BLaER1 (cell line): ENCODE results near the gene MARK1.
"Not testable (repeated sequence)": the region's sequence is repeated elsewhere in the genome, so short reads cannot be mapped to it uniquely, and the experiment has no call there.

ENCODE experiments used
- H3K27ac ChIP-seq: shearing (Covaris generic); formaldehyde crosslinking; 2 replicates; pipeline ENCODE4 v1.8.1; 2022
- H3K27me3 ChIP-seq: shearing (Covaris generic); formaldehyde crosslinking; 2 replicates; pipeline ENCODE4 v1.8.1; 2022
- H3K36me3 ChIP-seq: shearing (Covaris generic); formaldehyde crosslinking; 2 replicates; pipeline ENCODE4 v1.8.1; 2022
- H3K4me1 ChIP-seq: shearing (Covaris generic); formaldehyde crosslinking; 2 replicates; pipeline ENCODE4 v1.8.1; 2022
- H3K4me2 ChIP-seq: shearing (Covaris generic); formaldehyde crosslinking; 2 replicates; pipeline ENCODE4 v1.8.1; 2022
- H3K4me3 ChIP-seq: shearing (Covaris generic); formaldehyde crosslinking; 2 replicates; pipeline ENCODE4 v1.8.1; 2022
- H3K9ac ChIP-seq: shearing (Covaris generic); formaldehyde crosslinking; 2 replicates; pipeline ENCODE4 v1.8.1; 2022
- H3K9me3 ChIP-seq: shearing (Covaris generic); formaldehyde crosslinking; 2 replicates; pipeline ENCODE4 v1.8.1; 2022
- H4K20me1 ChIP-seq: shearing (Covaris generic); formaldehyde crosslinking; 2 replicates; pipeline ENCODE4 v1.8.1; 2022
- Cebpa-rat ChIP-seq: shearing (Covaris generic); IDR thresholded peaks from 2 replicates; pipeline ENCODE4 v1.8.1; 2022

MARK1 gene

GRCh38 chr1:220682901-220683576 is 155.1 kb downstream of the MARK1 start:
- TF ChIP-seq Cebpa-rat: no peak
- H3K9ac ChIP-seq: no peak overlapping the region
- no peaks in the 10 kb centered on the region for H3K27me3 ChIP-seq

GRCh38 chr1:220683716-220684115 is 155.8 kb downstream of the MARK1 start:
- not testable (repeated sequence) for H3K27me3 ChIP-seq, H3K27ac ChIP-seq, H3K4me3 ChIP-seq, H3K9me3 ChIP-seq, H3K36me3 ChIP-seq, H4K20me1 ChIP-seq, H3K4me2 ChIP-seq, H3K4me1 ChIP-seq, H3K9ac ChIP-seq

More at GRCh38 chr1:220682901-220683576, 155.1 kb downstream of the MARK1 start:
- Histone ChIP-seq H4K20me1 (no peaks in the 10 kb centered on the region), H3K4me1 (peaks cover 8% of the 10 kb centered on the region), H3K4me3 (no peak overlapping the region), H3K36me3 (no peaks in the 10 kb centered on the region), H3K9me3 (no peaks in the 10 kb centered on the region), H3K27ac (no peak overlapping the region), H3K4me2 (no peak overlapping the region)

GRCh38 chr1:220684890-220685289 is 157.0 kb downstream of the MARK1 start:
- peaks cover under 1% of the 10 kb centered on the region; the same call in 1 of the 2 replicates for H3K9me3 ChIP-seq
- no peak overlapping the region for H3K9ac ChIP-seq
- H3K36me3 ChIP-seq: no peaks in the 10 kb centered on the region
- peak overlapping the region; percentile 9 for H3K4me2 ChIP-seq
- H4K20me1 ChIP-seq: no peaks in the 10 kb centered on the region
- peaks cover 8% of the 10 kb centered on the region for H3K4me1 ChIP-seq
- peaks cover 7% of the 10 kb centered on the region for H3K27me3 ChIP-seq
- no peak overlapping the region for H3K27ac ChIP-seq
- TF ChIP-seq Cebpa-rat: no peak
- H3K4me3 ChIP-seq: no peak overlapping the region

- no peaks in the 10 kb centered on the region for H3K36me3 ChIP-seq
- H3K4me1 ChIP-seq: peaks cover 8% of the 10 kb centered on the region
- no peak overlapping the region for H3K9ac ChIP-seq
- H4K20me1 ChIP-seq: no peaks in the 10 kb centered on the region
- no peak overlapping the region for H3K4me3 ChIP-seq
- no peak overlapping the region for H3K27ac ChIP-seq
- H3K9me3 ChIP-seq: peaks cover 10% of the 10 kb centered on the region
- no peak for TF ChIP-seq Cebpa-rat
- peaks cover 16% of the 10 kb centered on the region for H3K27me3 ChIP-seq
- no peak overlapping the region for H3K4me2 ChIP-seq
Observed at GRCh38 chr1:220685879-220686278, 157.9 kb downstream of the MARK1 start.

GRCh38 chr1:220687809-220688208 is 159.9 kb downstream of the MARK1 start:
- Histone ChIP-seq H3K36me3 (no peaks in the 10 kb centered on the region), H3K27me3 (peaks cover 26% of the 10 kb centered on the region), H3K9ac (no peak overlapping the region), H3K4me3 (no peak overlapping the region), H3K4me2 (no peak overlapping the region), H4K20me1 (no peaks in the 10 kb centered on the region), H3K9me3 (peaks cover 12% of the 10 kb centered on the region), H3K4me1 (peaks cover 8% of the 10 kb centered on the region), H3K27ac (no peak overlapping the region)
- TF ChIP-seq Cebpa-rat: no peak

- Histone ChIP-seq H3K36me3 (no peaks in the 10 kb centered on the region), H3K9me3 (peaks cover 12% of the 10 kb centered on the region), H3K27ac (no peak overlapping the region), H4K20me1 (no peaks in the 10 kb centered on the region), H3K27me3 (peaks cover 26% of the 10 kb centered on the region), H3K4me1 (peaks cover 8% of the 10 kb centered on the region), H3K4me2 (peak overlapping the region; percentile 60), H3K4me3 (peak overlapping the region; percentile 65), H3K9ac (no peak overlapping the region)
- TF ChIP-seq Cebpa-rat: no peak
Observed at GRCh38 chr1:220689666-220690065, 161.7 kb downstream of the MARK1 start.

GRCh38 chr1:220690140-220691052 is 162.5 kb downstream of the MARK1 start, which contains the start of gene C1orf115:
Gene C1orf115, plus strand, starts transcription at chr1:220690363. Its CDS starts 40 bp downstream, at chr1:220690403.
- no peak for TF ChIP-seq Cebpa-rat
- Histone ChIP-seq H4K20me1 (no peaks in the 10 kb centered on the region), H3K27ac (no peak within 1 kb of the TSS), H3K27me3 (peaks cover 26% of the 10 kb centered on the region), H3K4me1 (peaks cover under 1% of the 10 kb centered on the region; the same call in 1 of the 2 replicates), H3K9me3 (peaks cover 12% of the 10 kb centered on the region), H3K9ac (peak within 1 kb of the TSS; percentile 19; the same call in 1 of the 2 replicates), H3K36me3 (no peaks in the 10 kb centered on the region), H3K4me3 (peak within 1 kb of the TSS; percentile 65), H3K4me2 (peak within 1 kb of the TSS; percentile 60)

GRCh38 chr1:220691053-220691684 is 163.2 kb downstream of the MARK1 start:
- Histone ChIP-seq H4K20me1 (no peaks in the 10 kb centered on the region), H3K4me3 (peak overlapping the region; percentile 65; the same call in 1 of the 2 replicates), H3K27ac (no peak overlapping the region), H3K9ac (no peak overlapping the region), H3K4me2 (no peak overlapping the region), H3K27me3 (peaks cover 26% of the 10 kb centered on the region), H3K4me1 (no peaks in the 10 kb centered on the region), H3K9me3 (peaks cover 12% of the 10 kb centered on the region), H3K36me3 (no peaks in the 10 kb centered on the region)
- TF ChIP-seq Cebpa-rat: no peak

- H4K20me1 ChIP-seq: no peaks in the 10 kb centered on the region
- H3K9me3 ChIP-seq: peaks cover 12% of the 10 kb centered on the region
- H3K27ac ChIP-seq: no peak overlapping the region
- no peak overlapping the region for H3K4me3 ChIP-seq
- no peaks in the 10 kb centered on the region for H3K4me1 ChIP-seq
- H3K4me2 ChIP-seq: no peak overlapping the region
- H3K27me3 ChIP-seq: peaks cover 26% of the 10 kb centered on the region
- TF ChIP-seq Cebpa-rat: no peak
- H3K9ac ChIP-seq: no peak overlapping the region
- H3K36me3 ChIP-seq: no peaks in the 10 kb centered on the region
Observed at GRCh38 chr1:220692436-220693228, 164.7 kb downstream of the MARK1 start.
